Thyroid gland (tissue), 4 donors: ENCODE data around the gene KCNC3. TPM values are rescaled to one million over a fixed set of nuclear protein-coding genes. Genes with fewer than 3 reads are reported as not detected.
A peak's percentile ranks its signal among the peaks of the same experiment; 100 is the strongest.

Experiments
- DNase-seq, 2 donors: peaks; one replicate each; pipeline ENCODE4 v3.0.0-alpha.2; 2019
- H3K27ac ChIP-seq, 3 donors: fragments of 200-600 bp; sonication (generic); 1 replicate in 2 of 3; 2 replicates in 1 of 3; pipeline ENCODE4 v1.5.1; 2016 to 2019; ENCODE audit warnings: mild to moderate bottlenecking in 1 of 3, moderate library complexity in 1 of 3
- H3K27me3 ChIP-seq: fragments of 200-600 bp; sonication (generic); one replicate; pipeline ENCODE4 v1.5.1; 2019
- H3K36me3 ChIP-seq, 2 donors: fragments of 200-600 bp; sonication (generic); one replicate each; pipeline ENCODE4 v1.5.1; 2016 to 2019
- H3K4me1 ChIP-seq, 2 donors: fragments of 200-600 bp; sonication (generic); one replicate each; pipeline ENCODE4 v1.5.1; 2017 to 2019
- H3K4me3 ChIP-seq, 3 donors: fragments of 200-600 bp; sonication (generic); replicated peaks in 1 of 3; 1 replicate in 2 of 3; 2 replicates in 1 of 3; pipeline ENCODE4 v1.5.1; 2016; ENCODE audit warnings: mild to moderate bottlenecking in 1 of 3
- H3K9me3 ChIP-seq: fragments of 200-600 bp; sonication (generic); one replicate; pipeline ENCODE4 v1.5.1; 2017
- CTCF ChIP-seq, 6 experiments: fragments of 200-600 bp in 3 of 6; fragments of 450-650 bp in 3 of 6; sonication (generic) in 3 of 6; IDR thresholded peaks; one replicate each; pipeline ENCODE4 v1.5.1; 2016 to 2019; ENCODE audit warnings: antibody characterized with exemption in 6 of 6, mild to moderate bottlenecking in 2 of 6, inconsistent platforms in 1 of 6, moderate library complexity in 1 of 6
- POLR2A ChIP-seq, 2 donors: fragments of 450-650 bp; IDR thresholded peaks; one replicate each; pipeline ENCODE4 v1.6.1; 2017; ENCODE audit warnings: antibody characterized with exemption in 2 of 2, mild to moderate bottlenecking in 2 of 2, moderate library complexity in 1 of 2
- WGBS, 2 donors: methylation state at CpG; one replicate each; pipeline ENCODE4 v1.1.5; 2017; 5-methylcytosine and 5-hydroxymethylcytosine counted together
- intact Hi-C: fragments of 100-400 bp; cut with DNase I; formaldehyde crosslinking; loops from one replicate; pipeline ENCODE4 v1.15.1; 2023
- total RNA-seq, 4 donors: library from RNA; depleted of rRNA; stranded (reverse); fragments of >200 nt; gene quantifications; one replicate each; pipeline ENCODE4 v1.2.3, GENCODE V29; 2016

KCNC3 gene
- total RNA-seq, 4 donors from 2014 or later, result 5.9 to 32.8 (median 17.2) TPM

GRCh38 chr19:50365434-50366306, 36.5 kb upstream of the KCNC3 start, which contains the start of gene NAPSA:
Gene NAPSA, minus strand, starts transcription at chr19:50365639. Its CDS starts 18 bp downstream, at chr19:50365621.
- WGBS, 2 donors, result 88% methylated on average over 11 of the region's 11 CpGs
- H3K36me3 ChIP-seq, result no peaks in the 10 kb centered on the region
- no peak within 1 kb of the TSS for H3K27ac ChIP-seq
- no peaks in the 10 kb centered on the region for H3K27me3 ChIP-seq
- intact Hi-C loops, result no loop called here
- DNase-seq, result no peak
- H3K9me3 ChIP-seq, result no peaks in the 10 kb centered on the region
- TF ChIP-seq POLR2A (IDR thresholded peaks at IDR 0.05) (no peak), CTCF (IDR thresholded peaks at IDR 0.05) (no peak)
- H3K4me3 ChIP-seq, result no peak within 1 kb of the TSS
- peaks cover 0 to 31% of the 10 kb centered on the region in 2 donors for H3K4me1 ChIP-seq

GRCh38 chr19:50362656-50363424, 33.7 kb upstream of the KCNC3 start:
- Histone ChIP-seq H3K36me3 (no peaks in the 10 kb centered on the region), H3K4me1 (peaks cover 0 to 29% of the 10 kb centered on the region in 2 donors), H3K27me3 (no peaks in the 10 kb centered on the region), H3K9me3 (no peaks in the 10 kb centered on the region), H3K4me3 (no peak overlapping the region), H3K27ac (peak overlapping the region in 1 of 3 donors; percentile 39)
- DNase-seq, result peak; percentile 55 to 64
- 45 to 47% methylated on average over 11 of the region's 11 CpGs for WGBS, 2 donors
- intact Hi-C loops, result loop anchor here (5.0 kb wide), 2 partner anchors 54 to 99 kb away; partner anchors contain the start of gene SPIB
- TF ChIP-seq CTCF (IDR thresholded peaks at IDR 0.05), result no peak
- no peak for TF ChIP-seq POLR2A (IDR thresholded peaks at IDR 0.05)

GRCh38 chr19:50362030-50362412, 32.8 kb upstream of the KCNC3 start:
- Histone ChIP-seq H3K36me3 (no peaks in the 10 kb centered on the region), H3K27ac (no peak overlapping the region), H3K4me3 (no peak overlapping the region), H3K4me1 (peaks cover 4 to 31% of the 10 kb centered on the region in 2 donors), H3K9me3 (no peaks in the 10 kb centered on the region), H3K27me3 (no peaks in the 10 kb centered on the region)
- intact Hi-C loops, result loop anchor here (5.0 kb wide), 2 partner anchors 55 to 100 kb away; partner anchors contain the start of gene SPIB
- no peak for DNase-seq
- TF ChIP-seq CTCF (IDR thresholded peaks at IDR 0.05) (no peak), POLR2A (IDR thresholded peaks at IDR 0.05) (no peak)
- WGBS, 2 donors, result 93 to 97% methylated on average over 7 of the region's 7 CpGs

- H3K27ac ChIP-seq, result no peak overlapping the region
- TF ChIP-seq CTCF (IDR thresholded peaks at IDR 0.05) (no peak), POLR2A (IDR thresholded peaks at IDR 0.05) (no peak)
- no peak overlapping the region for H3K4me3 ChIP-seq
- 87 to 92% methylated on average over 6 to 7 of the region's 7 CpGs for WGBS, 2 donors
- H3K9me3 ChIP-seq, result no peaks in the 10 kb centered on the region
- H3K4me1 ChIP-seq, result peaks cover 4 to 37% of the 10 kb centered on the region in 2 donors
- intact Hi-C loops, result loop anchor here (5.0 kb wide), 2 partner anchors 56 to 101 kb away; partner anchors contain the start of gene SPIB
- DNase-seq, result no peak
- H3K36me3 ChIP-seq, result no peaks in the 10 kb centered on the region
- no peaks in the 10 kb centered on the region for H3K27me3 ChIP-seq
These were observed 32.3 kb upstream of the KCNC3 start for GRCh38 chr19:50361290-50362029.
